ENCODE results near the gene NEO1. TPM values are rescaled to one million over a fixed set of nuclear protein-coding genes. Genes with fewer than 3 reads are reported as not detected.

The NEO1 gene
- total RNA-seq, 1 donor from 2014 or later, result 30.3 TPM

- TF ChIP-seq EZH2 (IDR thresholded peaks at IDR 0.05; ENCODE audit: insufficient read depth, low read length), result no peak
- TF ChIP-seq CTCF (IDR thresholded peaks at IDR 0.05; ENCODE audit: insufficient read depth, low read depth, low read length), result no peak
- H3K27ac ChIP-seq (ENCODE audit: low read depth, low read length), result no peak overlapping the region
- no peak overlapping the region for H3K9ac ChIP-seq (ENCODE audit: low read length)
- no peaks in the 10 kb centered on the region for H3K27me3 Mint-ChIP-seq (ENCODE audit: low read depth, unreplicated experiment)
- H3K4me1 Mint-ChIP-seq (ENCODE audit: low read depth, unreplicated experiment), result peaks cover 14% of the 10 kb centered on the region
- H3K4me3 ChIP-seq (ENCODE audit: insufficient read depth, low read depth, low read length), result no peak overlapping the region
- H3K4me2 ChIP-seq (ENCODE audit: low read length), result no peak overlapping the region
- H3K36me3 Mint-ChIP-seq (ENCODE audit: low read depth, unreplicated experiment), result peaks cover 5% of the 10 kb centered on the region
- H4K20me1 ChIP-seq (ENCODE audit: insufficient read depth, low read length), result no peaks in the 10 kb centered on the region
- H3K9me3 ChIP-seq (ENCODE audit: insufficient read depth, low read depth, low read length), result no peaks in the 10 kb centered on the region
- H3K27ac Mint-ChIP-seq (ENCODE audit: unreplicated experiment), result no peak overlapping the region
- DNase-seq (ENCODE audit: low read depth) (no peak), FAIRE-seq (no peak)
- no peaks in the 10 kb centered on the region for H3K27me3 ChIP-seq (ENCODE audit: insufficient read depth, low read length)
- no peak overlapping the region for H3K4me3 Mint-ChIP-seq (ENCODE audit: unreplicated experiment)
- H3K36me3 ChIP-seq (ENCODE audit: insufficient read depth, low read length), result no peaks in the 10 kb centered on the region
- no peaks in the 10 kb centered on the region for H3K4me1 ChIP-seq (ENCODE audit: insufficient read depth, low read length)
- no peaks in the 10 kb centered on the region for H3K79me2 ChIP-seq (ENCODE audit: insufficient read depth, low read length)
- H2AFZ ChIP-seq (ENCODE audit: low read depth, low read length), result no peak overlapping the region
- no peaks in the 10 kb centered on the region for H3K9me3 Mint-ChIP-seq (ENCODE audit: unreplicated experiment)
Measured at GRCh38 chr15:73291441-73291840, 239.2 kb downstream of the NEO1 start.

- H3K27me3 ChIP-seq (ENCODE audit: insufficient read depth, low read length), result no peaks in the 10 kb centered on the region
- Mint-ChIP-seq H3K9me3 (ENCODE audit: unreplicated experiment) (no peaks in the 10 kb centered on the region), H3K4me1 (ENCODE audit: low read depth, unreplicated experiment) (peaks cover 6% of the 10 kb centered on the region), H3K36me3 (ENCODE audit: low read depth, unreplicated experiment) (peaks cover 5% of the 10 kb centered on the region), H3K4me3 (ENCODE audit: unreplicated experiment) (no peak overlapping the region), H3K27ac (ENCODE audit: unreplicated experiment) (no peak overlapping the region), H3K27me3 (ENCODE audit: low read depth, unreplicated experiment) (no peaks in the 10 kb centered on the region)
- no peak overlapping the region for H3K27ac ChIP-seq (ENCODE audit: low read depth, low read length)
- H4K20me1 ChIP-seq (ENCODE audit: insufficient read depth, low read length), result no peaks in the 10 kb centered on the region
- no peak overlapping the region for H3K4me2 ChIP-seq (ENCODE audit: low read length)
- no peak overlapping the region for H2AFZ ChIP-seq (ENCODE audit: low read depth, low read length)
- H3K36me3 ChIP-seq (ENCODE audit: insufficient read depth, low read length), result no peaks in the 10 kb centered on the region
- DNase-seq (ENCODE audit: low read depth) (no peak), FAIRE-seq (no peak)
- H3K79me2 ChIP-seq (ENCODE audit: insufficient read depth, low read length), result no peaks in the 10 kb centered on the region
- no peak for TF ChIP-seq EZH2 (IDR thresholded peaks at IDR 0.05; ENCODE audit: insufficient read depth, low read length)
- TF ChIP-seq CTCF (IDR thresholded peaks at IDR 0.05; ENCODE audit: insufficient read depth, low read depth, low read length), result no peak
- H3K4me1 ChIP-seq (ENCODE audit: insufficient read depth, low read length), result no peaks in the 10 kb centered on the region
- H3K4me3 ChIP-seq (ENCODE audit: insufficient read depth, low read depth, low read length), result no peak overlapping the region
- H3K9me3 ChIP-seq (ENCODE audit: insufficient read depth, low read depth, low read length), result no peaks in the 10 kb centered on the region
- H3K9ac ChIP-seq (ENCODE audit: low read length), result no peak overlapping the region
Measured at GRCh38 chr15:73293773-73294172, 241.5 kb downstream of the NEO1 start.

- H3K4me1 Mint-ChIP-seq (ENCODE audit: low read depth, unreplicated experiment), result peaks cover 6% of the 10 kb centered on the region
- Histone ChIP-seq H3K4me3 (ENCODE audit: insufficient read depth, low read depth, low read length) (no peak overlapping the region), H3K9ac (ENCODE audit: low read length) (no peak overlapping the region), H3K79me2 (ENCODE audit: insufficient read depth, low read length) (no peaks in the 10 kb centered on the region), H2AFZ (ENCODE audit: low read depth, low read length) (no peak overlapping the region), H3K27ac (ENCODE audit: low read depth, low read length) (no peak overlapping the region), H4K20me1 (ENCODE audit: insufficient read depth, low read length) (no peaks in the 10 kb centered on the region), H3K27me3 (ENCODE audit: insufficient read depth, low read length) (no peaks in the 10 kb centered on the region), H3K9me3 (ENCODE audit: insufficient read depth, low read depth, low read length) (no peaks in the 10 kb centered on the region), H3K4me1 (ENCODE audit: insufficient read depth, low read length) (no peaks in the 10 kb centered on the region), H3K36me3 (ENCODE audit: insufficient read depth, low read length) (no peaks in the 10 kb centered on the region), H3K4me2 (ENCODE audit: low read length) (no peak overlapping the region)
- no peaks in the 10 kb centered on the region for H3K9me3 Mint-ChIP-seq (ENCODE audit: unreplicated experiment)
- no peak for FAIRE-seq
- peaks cover 5% of the 10 kb centered on the region for H3K36me3 Mint-ChIP-seq (ENCODE audit: low read depth, unreplicated experiment)
- H3K27ac Mint-ChIP-seq (ENCODE audit: unreplicated experiment), result peak overlapping the region; percentile 62
- H3K27me3 Mint-ChIP-seq (ENCODE audit: low read depth, unreplicated experiment), result no peaks in the 10 kb centered on the region
- no peak for DNase-seq (ENCODE audit: low read depth)
- H3K4me3 Mint-ChIP-seq (ENCODE audit: unreplicated experiment), result no peak overlapping the region
- TF ChIP-seq EZH2 (IDR thresholded peaks at IDR 0.05; ENCODE audit: insufficient read depth, low read length), result no peak
- TF ChIP-seq CTCF (IDR thresholded peaks at IDR 0.05; ENCODE audit: insufficient read depth, low read depth, low read length), result no peak
Measured at GRCh38 chr15:73295630-73296286, 243.5 kb downstream of the NEO1 start.
